WTC11 (cell line): ENCODE results near the gene PXMP2.

Experiments used
- CREB1 ChIP-seq: sonication (generic); formaldehyde crosslinking; IDR thresholded peaks from 2 replicates; pipeline ENCODE4 v1.8.0; 2023; ENCODE audit warnings: mild to moderate bottlenecking, missing genetic modification reagents
- CREM ChIP-seq: sonication (generic); formaldehyde crosslinking; IDR thresholded peaks from 2 replicates; pipeline ENCODE4 v1.8.1; 2022; ENCODE audit warnings: mild to moderate bottlenecking, missing genetic modification reagents, moderate library complexity
- CTCF ChIP-seq: fragments of 200-600 bp; IDR thresholded peaks from 2 replicates; pipeline ENCODE4 v1.8.0; 2022; ENCODE audit warnings: antibody characterized with exemption
- FOXJ3 ChIP-seq: sonication (generic); formaldehyde crosslinking; IDR thresholded peaks from 2 replicates; pipeline ENCODE4 v1.9.0; 2021; ENCODE audit warnings: missing genetic modification reagents, mild to moderate bottlenecking, borderline replicate concordance
- GABPB1 ChIP-seq: sonication (generic); formaldehyde crosslinking; IDR thresholded peaks from 2 replicates; pipeline ENCODE4 v1.8.1; 2023; ENCODE audit warnings: mild to moderate bottlenecking, missing genetic modification reagents
- JUN ChIP-seq: sonication (generic); formaldehyde crosslinking; IDR thresholded peaks from 2 replicates; pipeline ENCODE4 v1.8.0; 2023; ENCODE audit warnings: mild to moderate bottlenecking, missing genetic modification reagents
- NFYB ChIP-seq: sonication (generic); formaldehyde crosslinking; conservative IDR thresholded peaks from 2 replicates; pipeline ENCODE4 v1.8.0; 2022; ENCODE audit warnings: low read depth, missing genetic modification reagents
- NR2C2 ChIP-seq: sonication (generic); formaldehyde crosslinking; IDR thresholded peaks from 2 replicates; pipeline ENCODE4 v1.8.0; 2022; ENCODE audit warnings: mild to moderate bottlenecking, missing genetic modification reagents
- PRDM15 ChIP-seq: sonication (generic); formaldehyde crosslinking; IDR thresholded peaks from 2 replicates; pipeline ENCODE4 v1.8.0; 2022; ENCODE audit warnings: missing genetic modification reagents
- SP1 ChIP-seq: sonication (generic); formaldehyde crosslinking; conservative IDR thresholded peaks from 2 replicates; pipeline ENCODE4 v1.8.1; 2022; ENCODE audit warnings: missing genetic modification reagents
- TF ChIP-seq, protein P1 (sequence below): sonication (generic); formaldehyde crosslinking; conservative IDR thresholded peaks from 2 replicates; pipeline ENCODE4 v1.8.1; 2023; ENCODE audit warnings: mild to moderate bottlenecking, low read depth, missing genetic modification reagents, moderate library complexity
- TF ChIP-seq, protein P2 (sequence below): sonication (generic); formaldehyde crosslinking; IDR thresholded peaks from 2 replicates; pipeline ENCODE4 v1.8.0; 2022; ENCODE audit warnings: mild to moderate bottlenecking, missing genetic modification reagents

- TF ChIP-seq PRDM15 (CRISPR knock-in tag): no peak
- TF ChIP-seq CREM: no peak
- no peak for TF ChIP-seq CTCF
- no peak for TF ChIP-seq NR2C2 (CRISPR knock-in tag)
- TF ChIP-seq, protein P1, sequence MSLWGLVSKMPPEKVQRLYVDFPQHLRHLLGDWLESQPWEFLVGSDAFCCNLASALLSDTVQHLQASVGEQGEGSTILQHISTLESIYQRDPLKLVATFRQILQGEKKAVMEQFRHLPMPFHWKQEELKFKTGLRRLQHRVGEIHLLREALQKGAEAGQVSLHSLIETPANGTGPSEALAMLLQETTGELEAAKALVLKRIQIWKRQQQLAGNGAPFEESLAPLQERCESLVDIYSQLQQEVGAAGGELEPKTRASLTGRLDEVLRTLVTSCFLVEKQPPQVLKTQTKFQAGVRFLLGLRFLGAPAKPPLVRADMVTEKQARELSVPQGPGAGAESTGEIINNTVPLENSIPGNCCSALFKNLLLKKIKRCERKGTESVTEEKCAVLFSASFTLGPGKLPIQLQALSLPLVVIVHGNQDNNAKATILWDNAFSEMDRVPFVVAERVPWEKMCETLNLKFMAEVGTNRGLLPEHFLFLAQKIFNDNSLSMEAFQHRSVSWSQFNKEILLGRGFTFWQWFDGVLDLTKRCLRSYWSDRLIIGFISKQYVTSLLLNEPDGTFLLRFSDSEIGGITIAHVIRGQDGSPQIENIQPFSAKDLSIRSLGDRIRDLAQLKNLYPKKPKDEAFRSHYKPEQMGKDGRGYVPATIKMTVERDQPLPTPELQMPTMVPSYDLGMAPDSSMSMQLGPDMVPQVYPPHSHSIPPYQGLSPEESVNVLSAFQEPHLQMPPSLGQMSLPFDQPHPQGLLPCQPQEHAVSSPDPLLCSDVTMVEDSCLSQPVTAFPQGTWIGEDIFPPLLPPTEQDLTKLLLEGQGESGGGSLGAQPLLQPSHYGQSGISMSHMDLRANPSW (CRISPR knock-in tag): no peak
- no peak for TF ChIP-seq NFYB (CRISPR knock-in tag)
- no peak for TF ChIP-seq GABPB1 (CRISPR knock-in tag)
- TF ChIP-seq CREB1 (CRISPR knock-in tag): no peak
- no peak for TF ChIP-seq SP1 (CRISPR knock-in tag)
- no peak for TF ChIP-seq FOXJ3
- TF ChIP-seq, protein P2, sequence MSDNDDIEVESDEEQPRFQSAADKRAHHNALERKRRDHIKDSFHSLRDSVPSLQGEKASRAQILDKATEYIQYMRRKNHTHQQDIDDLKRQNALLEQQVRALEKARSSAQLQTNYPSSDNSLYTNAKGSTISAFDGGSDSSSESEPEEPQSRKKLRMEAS (CRISPR knock-in tag): no peak
- no peak for TF ChIP-seq JUN (CRISPR knock-in tag)
Measured at GRCh38 chr12:132726386-132726785, 39.0 kb downstream of the PXMP2 start.
